H1 (cell line): ENCODE measurements around the gene BRI3BP. TPM values are rescaled to one million over a fixed set of nuclear protein-coding genes. Genes with fewer than 3 reads are reported as not detected.

ENCODE experiments used
- CTCF ChIP-seq, 3 experiments: IDR thresholded peaks; 1 replicate in 2 of 3; 2 replicates in 1 of 3; pipeline versions ENCODE4 v1.5.1 to v1.6.1; 2011; ENCODE audit warnings: low read length in 3 of 3, mild to moderate bottlenecking in 3 of 3, inconsistent platforms in 2 of 3, low read depth in 1 of 3, moderate library complexity in 1 of 3; ENCODE audit not compliant: insufficient read depth in 1 of 3; ENCODE audit errors: control extremely low read depth in 1 of 3
- EGR1 ChIP-seq: IDR thresholded peaks from 2 replicates; pipeline ENCODE4 v1.6.1; 2011; ENCODE audit warnings: low read depth, low read length, borderline replicate concordance
- HDAC2 ChIP-seq, 2 experiments: fragments of 300-600 bp in 1 of 2; sonication (generic) in 1 of 2; IDR thresholded peaks; 2 replicates each; pipeline ENCODE4 v1.6.1; 2011 to 2012; ENCODE audit warnings: low read depth in 2 of 2, low read length in 2 of 2, mild to moderate bottlenecking in 2 of 2, moderate library complexity in 2 of 2, borderline replicate concordance in 1 of 2, inconsistent platforms in 1 of 2
- polyA plus RNA-seq, 7 experiments: library from polyadenylated mRNA; depleted of rRNA in 3 of 7; stranded (reverse) in 5 of 7; unstranded in 2 of 7; fragments of >200 nt in 5 of 7; fragments of 200-250 nt in 2 of 7; gene quantifications; 1 replicate in 5 of 7; 2 replicates in 1 of 7; 4 replicates in 1 of 7; pipeline versions ENCODE4 v1.2.1 to v1.2.3, GENCODE V29; 2011 to 2013; ENCODE audit warnings: missing spikeins in 2 of 7, mixed read lengths in 2 of 7
- total RNA-seq: library from RNA; stranded (reverse); fragmentation: NEBNext Ultra II Directional; extraction: Animal tissue kit (Norgen Biotek cat#: 25700); gene quantifications from 2 replicates; pipeline ENCODE4 v1.2.1, GENCODE V29; 2021

Gene BRI3BP
- total and polyA plus RNA-seq, 2 of the 8 experiments (the other 6 are each of a cell fraction or from before 2014, with no cell fraction given) = 5.4 to 14.2 TPM

DNA sequence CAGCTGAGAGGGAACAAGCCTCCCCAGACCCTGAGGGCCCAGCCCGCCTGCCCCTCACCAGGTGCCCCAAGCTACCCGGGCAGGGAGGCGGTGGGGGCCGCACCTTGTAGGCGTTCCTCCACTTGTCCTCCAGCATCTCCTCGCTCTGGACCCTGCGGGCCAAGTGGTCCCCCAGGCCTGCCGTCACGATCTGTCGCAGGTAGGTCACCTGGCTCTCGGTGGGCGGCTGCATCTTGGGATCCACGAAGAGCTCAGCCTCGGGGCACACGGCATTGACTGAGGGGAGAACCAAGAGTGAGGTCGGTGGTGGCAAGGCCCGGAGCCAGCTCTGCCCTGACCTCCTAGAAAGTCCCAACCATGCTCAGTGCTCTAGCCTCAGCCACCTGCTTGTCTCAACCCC is 41.1 kb upstream of the BRI3BP start (continued):
- TF ChIP-seq CTCF (IDR thresholded peaks at IDR 0.05; ENCODE audit: control extremely low read depth in 1 of 3, insufficient read depth in 1 of 3, low read depth in 1 of 3, low read length in 3 of 3) (no peak), EGR1 (no peak), HDAC2 (IDR thresholded peaks at IDR 0.05; ENCODE audit: borderline replicate concordance in 1 of 2, low read depth in 2 of 2, low read length in 2 of 2) (no peak)
